WTC11 (cell line): ENCODE data around the gene CHMP1B. TPM values are rescaled to one million over a fixed set of nuclear protein-coding genes. Genes with fewer than 3 reads are reported as not detected.

Experiments
- ATAC-seq: fragments of 200-7000 bp; cut with Tn5 transposase; 2 replicates; pipeline ENCODE4 v1.10.0; 2021; ENCODE audit warnings: mild to moderate bottlenecking, moderate library complexity
- CTCF ChIA-PET: fragments of 300-600 bp; sonication (Branson Sonifier 250); formaldehyde crosslinking; loops from one replicate; lab custom pipeline; 2021; ENCODE audit warnings: antibody characterized with exemption; lab: Charles Lee
- POLR2A ChIA-PET: fragments of 350-600 bp; sonication (Branson Sonifier 250); formaldehyde crosslinking; loops from one replicate; lab custom pipeline; 2021; ENCODE audit warnings: antibody characterized with exemption; lab: Charles Lee
- DNase-seq: peaks from one replicate; pipeline ENCODE4 v3.0.0; 2021; ENCODE audit warnings: low spot score
- H3K27ac Mint-ChIP-seq: 2 replicates; pipeline ENCODE4 v1.8.0; 2021; ENCODE audit warnings: mixed read lengths
- H3K27me3 Mint-ChIP-seq: 2 replicates; pipeline ENCODE4 v1.8.0; 2021; ENCODE audit warnings: low read depth, mild to moderate bottlenecking, moderate library complexity, mixed read lengths
- H3K36me3 Mint-ChIP-seq: 2 replicates; pipeline ENCODE4 v1.8.0; 2021; ENCODE audit warnings: mixed read lengths
- H3K4me1 Mint-ChIP-seq: 2 replicates; pipeline ENCODE4 v1.8.0; 2022; ENCODE audit warnings: mixed read lengths
- H3K4me3 Mint-ChIP-seq: 2 replicates; pipeline ENCODE4 v1.8.0; 2021; ENCODE audit warnings: mild to moderate bottlenecking, moderate library complexity, mixed read lengths
- H3K9me3 Mint-ChIP-seq: 2 replicates; pipeline ENCODE4 v1.8.0; 2021; ENCODE audit warnings: mixed read lengths
- ATF2 ChIP-seq: sonication (generic); formaldehyde crosslinking; IDR thresholded peaks from 2 replicates; pipeline ENCODE4 v1.8.1; 2022; ENCODE audit warnings: low read depth, missing genetic modification reagents, borderline replicate concordance
- ATF6 ChIP-seq: sonication (generic); formaldehyde crosslinking; IDR thresholded peaks from 2 replicates; pipeline ENCODE4 v1.8.1; 2023; ENCODE audit warnings: mild to moderate bottlenecking, missing genetic modification reagents
- E2F4 ChIP-seq: sonication (generic); formaldehyde crosslinking; IDR thresholded peaks from 2 replicates; pipeline ENCODE4 v1.8.1; 2022; ENCODE audit warnings: low read depth, mild to moderate bottlenecking, moderate library complexity, missing genetic modification reagents, borderline replicate concordance
- E2F5 ChIP-seq: sonication (generic); formaldehyde crosslinking; IDR thresholded peaks from 2 replicates; pipeline ENCODE4 v1.8.1; 2022; ENCODE audit warnings: mild to moderate bottlenecking, moderate library complexity, missing genetic modification reagents
- ESRRA ChIP-seq: sonication (generic); formaldehyde crosslinking; IDR thresholded peaks from 2 replicates; pipeline ENCODE4 v1.8.1; 2022; ENCODE audit warnings: mild to moderate bottlenecking, missing genetic modification reagents, borderline replicate concordance
- FOXJ3 ChIP-seq: sonication (generic); formaldehyde crosslinking; IDR thresholded peaks from 2 replicates; pipeline ENCODE4 v1.9.0; 2021; ENCODE audit warnings: missing genetic modification reagents, mild to moderate bottlenecking, borderline replicate concordance
- FOXK1 ChIP-seq: sonication (generic); formaldehyde crosslinking; IDR thresholded peaks from 2 replicates; pipeline ENCODE4 v1.8.0; 2022; ENCODE audit warnings: mild to moderate bottlenecking, moderate library complexity, missing genetic modification reagents
- IRF1 ChIP-seq: sonication (generic); formaldehyde crosslinking; IDR thresholded peaks from 2 replicates; pipeline ENCODE4 v1.8.0; 2023; ENCODE audit warnings: missing genetic modification reagents
- NFE2L1 ChIP-seq: sonication (generic); formaldehyde crosslinking; IDR thresholded peaks from 2 replicates; pipeline ENCODE4 v1.8.1; 2023; ENCODE audit warnings: missing genetic modification reagents
- NFYB ChIP-seq: sonication (generic); formaldehyde crosslinking; conservative IDR thresholded peaks from 2 replicates; pipeline ENCODE4 v1.8.0; 2022; ENCODE audit warnings: low read depth, missing genetic modification reagents
- NR2C2 ChIP-seq: sonication (generic); formaldehyde crosslinking; IDR thresholded peaks from 2 replicates; pipeline ENCODE4 v1.8.0; 2022; ENCODE audit warnings: mild to moderate bottlenecking, missing genetic modification reagents
- PRRX2 ChIP-seq: fragments of 250-450 bp; sonication (Bioruptor Pico); IDR thresholded peaks from 2 replicates; pipeline ENCODE4 v1.8.0; 2021; ENCODE audit warnings: mild to moderate bottlenecking
- RELA ChIP-seq: sonication (generic); formaldehyde crosslinking; IDR thresholded peaks from 2 replicates; pipeline ENCODE4 v1.8.1; 2022; ENCODE audit warnings: missing genetic modification reagents, mild to moderate bottlenecking, borderline replicate concordance
- SP1 ChIP-seq: sonication (generic); formaldehyde crosslinking; conservative IDR thresholded peaks from 2 replicates; pipeline ENCODE4 v1.8.1; 2022; ENCODE audit warnings: missing genetic modification reagents
- TCF7 ChIP-seq: sonication (generic); formaldehyde crosslinking; IDR thresholded peaks from 2 replicates; pipeline ENCODE4 v1.8.0; 2022; ENCODE audit warnings: mild to moderate bottlenecking, low read depth, missing genetic modification reagents, moderate library complexity
- TEAD1 ChIP-seq: sonication (generic); formaldehyde crosslinking; IDR thresholded peaks from 2 replicates; pipeline ENCODE4 v1.8.0; 2022; ENCODE audit warnings: mild to moderate bottlenecking, missing genetic modification reagents
- ZNF219 ChIP-seq: sonication (generic); formaldehyde crosslinking; IDR thresholded peaks from 2 replicates; pipeline ENCODE4 v1.8.0; 2023; ENCODE audit warnings: missing genetic modification reagents, mild to moderate bottlenecking, borderline replicate concordance
- ZNF263 ChIP-seq: sonication (generic); formaldehyde crosslinking; IDR thresholded peaks from 2 replicates; pipeline ENCODE4 v1.8.1; 2022; ENCODE audit warnings: low read depth, mild to moderate bottlenecking, moderate library complexity, missing genetic modification reagents
- ZNF423 ChIP-seq: fragments of 250-450 bp; sonication (Bioruptor Pico); IDR thresholded peaks from 2 replicates; pipeline ENCODE4 v2.1.2; 2022; ENCODE audit warnings: mild to moderate bottlenecking, moderate library complexity
- ZNF532 ChIP-seq: fragments of 250-450 bp; sonication (Bioruptor Pico); IDR thresholded peaks from 2 replicates; pipeline ENCODE4 v1.9.0; 2021; ENCODE audit warnings: mild to moderate bottlenecking, borderline replicate concordance
- total RNA-seq: library from RNA; stranded (reverse); gene quantifications from 3 replicates; pipeline ENCODE4 v1.2.3, GENCODE V29; 2021

The CHMP1B gene
- total RNA-seq, 1 experiment from 2014 or later, result 37.2 TPM

- POLR2A ChIA-PET, result no interaction called here
- CTCF ChIA-PET, result interaction anchor here (1.4 to 1.5 kb wide), 2 partner anchors 101 to 177 kb away, joined by 3 to 4 read pairs; no protein-coding TSS in a partner anchor
- no peak for DNase-seq
- no peak overlapping the region; the same call in 1 of the 2 replicates for H3K27ac Mint-ChIP-seq
- no peak for ATAC-seq
- peaks cover 21% of the 10 kb centered on the region for H3K4me1 Mint-ChIP-seq
- H3K36me3 Mint-ChIP-seq, result no peaks in the 10 kb centered on the region; the same call in 1 of the 2 replicates
- H3K9me3 Mint-ChIP-seq, result no peaks in the 10 kb centered on the region
- H3K27me3 Mint-ChIP-seq, result no peaks in the 10 kb centered on the region
- no peak overlapping the region for H3K4me3 Mint-ChIP-seq
- no peak for TF ChIP-seq E2F5 (CRISPR knock-in tag)
- no peak for TF ChIP-seq ATF6 (CRISPR knock-in tag)
- no peak for TF ChIP-seq E2F4 (CRISPR knock-in tag)
- no peak for TF ChIP-seq ZNF423 (CRISPR knock-in tag)
- no peak for TF ChIP-seq IRF1 (CRISPR knock-in tag)
- no peak for TF ChIP-seq NFE2L1 (CRISPR knock-in tag)
- TF ChIP-seq FOXJ3 (CRISPR knock-in tag), result no peak
- no peak for TF ChIP-seq NR2C2 (CRISPR knock-in tag)
- TF ChIP-seq SP1 (CRISPR knock-in tag), result no peak
- no peak for TF ChIP-seq RELA (CRISPR knock-in tag)
- no peak for TF ChIP-seq TEAD1
- no peak for TF ChIP-seq ATF2
- no peak for TF ChIP-seq ZNF263 (CRISPR knock-in tag)
- TF ChIP-seq NFYB (CRISPR knock-in tag), result no peak
- no peak for TF ChIP-seq FOXK1 (CRISPR knock-in tag)
- no peak for TF ChIP-seq ZNF532 (CRISPR knock-in tag)
- TF ChIP-seq PRRX2 (CRISPR knock-in tag), result no peak
- TF ChIP-seq TCF7 (CRISPR knock-in tag), result no peak
- no peak for TF ChIP-seq ZNF219
- no peak for TF ChIP-seq ESRRA (CRISPR knock-in tag)
- TF ChIP-seq, all 79 proteins: peak for 0
These were observed 11.4 kb downstream of the CHMP1B start for GRCh38 chr18:11862468-11863137.
